ENCODE results near the gene SH3BP2.

Gene SH3BP2

DNA sequence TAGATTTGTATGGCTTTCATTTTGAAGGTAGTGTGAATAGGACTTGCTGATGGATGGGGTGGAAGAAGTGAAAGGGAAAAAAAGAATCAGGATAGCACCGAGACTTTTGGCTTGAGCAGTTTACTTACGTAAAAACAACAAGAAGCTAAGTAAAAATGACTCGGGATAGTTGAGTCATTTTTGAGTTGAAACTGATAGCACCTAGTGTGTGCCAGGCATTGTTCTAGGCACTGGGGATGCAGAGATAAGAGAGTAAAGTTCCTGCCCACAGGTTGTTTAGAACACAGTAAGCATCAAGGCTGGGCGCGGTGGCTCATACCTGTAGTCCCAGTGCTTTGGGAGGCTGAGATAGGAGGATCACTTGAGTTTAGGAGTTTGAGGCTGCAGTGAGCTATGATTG lies 85.5 kb downstream of the SH3BP2 start:
- Histone ChIP-seq H3F3A (ENCODE audit: low read depth) (no peaks in the 10 kb centered on the region), H3K79me2 (ENCODE audit: insufficient read depth, low read length) (peaks cover 29% of the 10 kb centered on the region), H3K9me2 (replicated peaks; ENCODE audit: low read depth, low read length) (no peaks in the 10 kb centered on the region), H4K20me1 (ENCODE audit: insufficient read depth, low read length, poor library complexity, severe bottlenecking) (peaks cover 8% of the 10 kb centered on the region), H3K4me3 (ENCODE audit: low read length, poor library complexity, severe bottlenecking) (no peak overlapping the region), H2AFZ (ENCODE audit: low read length) (no peak overlapping the region), H3K9me3 (ENCODE audit: insufficient read depth, low read depth, low read length) (no peaks in the 10 kb centered on the region), H3K9ac (ENCODE audit: low read depth, low read length, poor library complexity, severe bottlenecking) (no peak overlapping the region), H3K36me3 (ENCODE audit: insufficient read depth, low read length) (peaks cover 48% of the 10 kb centered on the region), H3K27me3 (ENCODE audit: insufficient read depth, low read length, poor library complexity, severe bottlenecking) (no peaks in the 10 kb centered on the region), H3K4me2 (ENCODE audit: low read depth, low read length, poor library complexity, severe bottlenecking) (no peak overlapping the region), H3K4me1 (ENCODE audit: insufficient read depth, low read length, poor library complexity, severe bottlenecking) (peaks cover 5% of the 10 kb centered on the region)
- TF ChIP-seq EZH2phosphoT487 (IDR thresholded peaks at IDR 0.05; ENCODE audit: borderline replicate concordance) (no peak), CTCF (conservative IDR thresholded peaks at IDR 0.05; ENCODE audit: low read length) (no peak)

GRCh38 chr4:2879026-2879425 lies 86.1 kb downstream of the SH3BP2 start:
- TF ChIP-seq CTCF (conservative IDR thresholded peaks at IDR 0.05; ENCODE audit: low read length) (no peak), EZH2phosphoT487 (IDR thresholded peaks at IDR 0.05; ENCODE audit: borderline replicate concordance) (no peak)
- H3K4me2 ChIP-seq (ENCODE audit: low read depth, low read length, poor library complexity, severe bottlenecking), result no peak overlapping the region
- peaks cover 5% of the 10 kb centered on the region for H4K20me1 ChIP-seq (ENCODE audit: insufficient read depth, low read length, poor library complexity, severe bottlenecking)
- H3K9me3 ChIP-seq (ENCODE audit: insufficient read depth, low read depth, low read length), result no peaks in the 10 kb centered on the region
- H2AFZ ChIP-seq (ENCODE audit: low read length), result no peak overlapping the region
- H3K36me3 ChIP-seq (ENCODE audit: insufficient read depth, low read length), result peaks cover 49% of the 10 kb centered on the region
- H3K4me1 ChIP-seq (ENCODE audit: insufficient read depth, low read length, poor library complexity, severe bottlenecking), result peaks cover 5% of the 10 kb centered on the region
- no peaks in the 10 kb centered on the region for H3K27me3 ChIP-seq (ENCODE audit: insufficient read depth, low read length, poor library complexity, severe bottlenecking)
- peaks cover 22% of the 10 kb centered on the region for H3K79me2 ChIP-seq (ENCODE audit: insufficient read depth, low read length)
- no peak overlapping the region for H3K9ac ChIP-seq (ENCODE audit: low read depth, low read length, poor library complexity, severe bottlenecking)
- no peaks in the 10 kb centered on the region for H3F3A ChIP-seq (ENCODE audit: low read depth)
- no peak overlapping the region for H3K4me3 ChIP-seq (ENCODE audit: low read length, poor library complexity, severe bottlenecking)
- H3K9me2 ChIP-seq (replicated peaks; ENCODE audit: low read depth, low read length), result no peaks in the 10 kb centered on the region

DNA sequence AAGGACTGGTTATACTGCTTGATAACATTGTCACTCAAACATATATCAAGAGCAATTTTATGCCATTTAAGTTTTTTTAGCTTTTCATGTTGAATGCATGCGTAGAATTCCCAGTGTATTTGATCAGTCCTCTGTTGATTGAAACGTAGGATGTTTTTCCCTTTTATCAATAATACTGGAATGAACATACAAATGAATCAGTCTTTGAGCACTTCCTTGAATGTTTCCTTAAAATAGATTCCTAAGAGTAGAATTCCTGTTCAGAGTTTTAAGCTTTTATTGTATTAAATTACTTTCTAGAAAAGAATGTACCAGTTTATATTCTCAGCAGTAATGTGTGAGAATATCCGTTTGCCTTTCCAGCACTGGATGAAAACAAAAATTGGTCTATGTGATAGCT lies 88.5 kb downstream of the SH3BP2 start:
- H3K36me3 ChIP-seq (ENCODE audit: insufficient read depth, low read length), result peaks cover 62% of the 10 kb centered on the region

More for the DNA sequence above, 88.5 kb downstream of the SH3BP2 start:
- peaks cover 2% of the 10 kb centered on the region for H4K20me1 ChIP-seq (ENCODE audit: insufficient read depth, low read length, poor library complexity, severe bottlenecking)
- no peak overlapping the region for H3K4me3 ChIP-seq (ENCODE audit: low read length, poor library complexity, severe bottlenecking)
- H3F3A ChIP-seq (ENCODE audit: low read depth), result no peaks in the 10 kb centered on the region
- no peak overlapping the region for H2AFZ ChIP-seq (ENCODE audit: low read length)
- no peaks in the 10 kb centered on the region for H3K79me2 ChIP-seq (ENCODE audit: insufficient read depth, low read length)
- H3K4me2 ChIP-seq (ENCODE audit: low read depth, low read length, poor library complexity, severe bottlenecking), result no peak overlapping the region
- no peaks in the 10 kb centered on the region for H3K27me3 ChIP-seq (ENCODE audit: insufficient read depth, low read length, poor library complexity, severe bottlenecking)
- no peaks in the 10 kb centered on the region for H3K9me2 ChIP-seq (replicated peaks; ENCODE audit: low read depth, low read length)
- H3K9ac ChIP-seq (ENCODE audit: low read depth, low read length, poor library complexity, severe bottlenecking), result no peak overlapping the region
- TF ChIP-seq CTCF (conservative IDR thresholded peaks at IDR 0.05; ENCODE audit: low read length) (no peak), EZH2phosphoT487 (IDR thresholded peaks at IDR 0.05; ENCODE audit: borderline replicate concordance) (no peak)
- H3K4me1 ChIP-seq (ENCODE audit: insufficient read depth, low read length, poor library complexity, severe bottlenecking), result no peaks in the 10 kb centered on the region
- no peaks in the 10 kb centered on the region for H3K9me3 ChIP-seq (ENCODE audit: insufficient read depth, low read depth, low read length)
